Natural killer cell treated with Interleukin-12 subunit alpha and Interleukin-12 subunit beta and Interleukin-15 and Interleukin-18, amount 100 ng/mL, for 72 hours (primary cell): ENCODE data around the gene BCAS3. TPM values are rescaled to one million over a fixed set of nuclear protein-coding genes. Genes with fewer than 3 reads are reported as not detected.

Experiments
- ATAC-seq, 2 donors: fragments of 150-1000 bp; cut with Tn5 transposase in 1 of 2; sonication (Bioruptor Pico), chemical (Tn5 transposase) in 1 of 2; 2 replicates each; pipeline ENCODE4 v1.10.0; 2021
- DNase-seq: peaks from one replicate; pipeline ENCODE4 v3.0.0; 2022; ENCODE audit warnings: low spot score
- H3K27ac Mint-ChIP-seq, 2 donors: 1 replicate in 1 of 2; 2 replicates in 1 of 2; pipeline ENCODE4 v1.8.0; 2022; ENCODE audit warnings: mixed read lengths in 2 of 2, mild to moderate bottlenecking in 1 of 2, moderate library complexity in 1 of 2
- H3K27me3 Mint-ChIP-seq, 2 donors: 1 replicate in 1 of 2; 2 replicates in 1 of 2; pipeline ENCODE4 v1.8.0; 2022; ENCODE audit warnings: mixed read lengths in 2 of 2
- H3K36me3 Mint-ChIP-seq: one replicate; pipeline ENCODE4 v1.8.0; 2022; ENCODE audit warnings: mixed read lengths
- H3K4me1 Mint-ChIP-seq, 2 donors: 1 replicate in 1 of 2; 2 replicates in 1 of 2; pipeline ENCODE4 v1.8.0; 2022; ENCODE audit warnings: low read depth in 2 of 2, mixed read lengths in 2 of 2, mild to moderate bottlenecking in 1 of 2
- H3K4me3 Mint-ChIP-seq: one replicate; pipeline ENCODE4 v1.8.0; 2022; ENCODE audit warnings: mixed read lengths
- H3K9me3 Mint-ChIP-seq: 2 replicates; pipeline ENCODE4 v1.8.0; 2022; ENCODE audit warnings: mixed read lengths
- total RNA-seq, 2 donors: library from RNA; stranded (reverse); gene quantifications; one replicate each; pipeline ENCODE4 v1.2.3, GENCODE V29; 2022

BCAS3 gene
- total RNA-seq, 2 donors from 2014 or later = 19.5 to 26.4 TPM

DNA sequence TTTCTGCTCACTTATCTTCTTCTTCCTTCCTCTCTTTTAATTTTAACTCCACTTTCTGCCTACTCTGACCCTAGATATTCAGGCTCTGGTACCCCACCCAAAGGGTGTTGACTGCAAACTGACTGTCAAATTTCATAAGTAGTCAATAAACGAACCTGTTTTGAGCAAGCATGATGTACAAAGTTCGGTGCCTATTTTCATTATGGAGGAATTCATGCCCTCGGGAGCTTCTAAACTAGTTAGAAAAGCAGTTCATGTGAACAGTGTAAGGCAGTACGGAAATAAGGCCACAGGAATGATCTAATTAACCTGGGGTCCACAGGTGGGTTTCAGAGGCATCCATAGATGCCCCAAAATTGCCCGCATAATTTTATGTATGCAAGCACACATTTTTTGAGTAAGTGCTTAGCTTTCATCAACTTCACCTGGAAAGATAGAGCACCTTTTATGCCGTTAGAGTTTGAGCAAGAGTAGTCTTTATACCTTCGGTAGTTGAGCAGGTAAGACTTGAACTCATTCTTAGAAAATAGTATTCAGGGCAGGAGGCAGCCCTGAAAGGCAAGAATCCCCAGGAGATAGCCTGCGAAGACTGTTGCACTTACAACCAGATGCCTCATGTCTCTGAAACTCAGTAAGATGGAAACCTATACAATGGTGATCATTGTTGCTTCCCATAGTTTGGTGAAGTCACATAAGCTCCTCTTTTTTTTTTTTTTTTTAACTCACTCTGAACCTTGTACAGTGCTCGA lies 685.4 kb downstream of the BCAS3 start:
- no peak for ATAC-seq
- Mint-ChIP-seq H3K4me1 (peaks cover 0 to 3% of the 10 kb centered on the region in 2 donors), H3K9me3 (no peaks in the 10 kb centered on the region)

DNA sequence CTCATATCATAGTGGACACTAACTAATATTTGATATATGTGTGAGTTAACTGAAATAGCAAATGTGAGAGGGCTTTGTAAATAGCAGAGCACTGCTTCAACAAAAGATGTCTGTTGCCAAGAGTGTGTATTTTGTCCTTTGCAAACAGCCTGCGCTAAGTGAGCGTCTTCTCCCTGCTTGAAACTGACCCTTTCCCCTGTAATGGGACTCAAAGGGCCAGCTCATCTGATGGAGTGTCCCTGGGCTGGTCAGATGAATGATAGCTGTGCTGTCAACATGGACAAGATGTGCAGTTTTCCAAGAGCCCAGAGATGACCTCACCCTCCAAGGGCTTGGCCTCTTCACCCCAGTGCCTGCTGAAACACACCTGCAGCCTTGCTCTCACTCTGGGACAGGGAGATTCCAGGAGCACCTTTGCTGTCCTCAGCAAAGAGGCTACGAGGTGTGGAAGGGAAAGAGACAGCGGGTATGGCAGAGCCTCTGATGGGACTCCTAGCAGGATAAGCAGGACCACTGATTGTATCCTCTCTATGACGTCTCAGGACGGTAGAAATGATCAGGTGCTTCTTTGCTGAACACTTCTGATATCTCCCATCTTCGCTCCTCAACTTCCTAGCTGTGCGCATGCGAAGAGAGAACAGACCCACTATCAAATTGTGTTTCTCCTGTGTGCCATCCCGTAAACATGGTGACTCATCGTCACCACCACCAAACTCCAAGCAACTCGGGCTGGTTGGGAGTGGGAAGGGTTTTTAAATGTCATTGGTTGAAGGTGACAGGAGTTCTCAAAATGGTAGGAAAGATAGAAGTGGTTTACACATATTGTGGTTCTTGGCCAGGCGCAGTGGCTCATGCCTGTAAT lies 686.2 kb downstream of the BCAS3 start:
- Mint-ChIP-seq H3K9me3 (no peaks in the 10 kb centered on the region), H3K36me3 (no peaks in the 10 kb centered on the region), H3K27ac (no peak overlapping the region), H3K4me1 (peaks cover 0 to under 1% of the 10 kb centered on the region in 2 donors), H3K4me3 (no peak overlapping the region), H3K27me3 (no peaks in the 10 kb centered on the region)
- ATAC-seq = no peak
- no peak for DNase-seq

More for the DNA sequence above, 685.4 kb downstream of the BCAS3 start:
- DNase-seq = no peak
- Mint-ChIP-seq H3K36me3 (no peaks in the 10 kb centered on the region), H3K4me3 (no peak overlapping the region), H3K27me3 (no peaks in the 10 kb centered on the region), H3K27ac (no peak overlapping the region)

GRCh38 chr17:61364463-61364846 lies 686.8 kb downstream of the BCAS3 start:
- H3K27me3 Mint-ChIP-seq = no peaks in the 10 kb centered on the region
- no peaks in the 10 kb centered on the region for H3K9me3 Mint-ChIP-seq
- H3K4me3 Mint-ChIP-seq = no peak overlapping the region
- no peaks in the 10 kb centered on the region for H3K4me1 Mint-ChIP-seq
- DNase-seq (no peak), ATAC-seq (no peak)
- no peaks in the 10 kb centered on the region for H3K36me3 Mint-ChIP-seq
- H3K27ac Mint-ChIP-seq = no peak overlapping the region

GRCh38 chr17:61366076-61366714 lies 688.5 kb downstream of the BCAS3 start:
- H3K4me3 Mint-ChIP-seq = no peak overlapping the region
- DNase-seq = no peak
- H3K36me3 Mint-ChIP-seq = no peaks in the 10 kb centered on the region
- no peaks in the 10 kb centered on the region for H3K27me3 Mint-ChIP-seq
- H3K27ac Mint-ChIP-seq = no peak overlapping the region
- ATAC-seq = no peak
- H3K9me3 Mint-ChIP-seq = no peaks in the 10 kb centered on the region
- H3K4me1 Mint-ChIP-seq = no peaks in the 10 kb centered on the region

DNA sequence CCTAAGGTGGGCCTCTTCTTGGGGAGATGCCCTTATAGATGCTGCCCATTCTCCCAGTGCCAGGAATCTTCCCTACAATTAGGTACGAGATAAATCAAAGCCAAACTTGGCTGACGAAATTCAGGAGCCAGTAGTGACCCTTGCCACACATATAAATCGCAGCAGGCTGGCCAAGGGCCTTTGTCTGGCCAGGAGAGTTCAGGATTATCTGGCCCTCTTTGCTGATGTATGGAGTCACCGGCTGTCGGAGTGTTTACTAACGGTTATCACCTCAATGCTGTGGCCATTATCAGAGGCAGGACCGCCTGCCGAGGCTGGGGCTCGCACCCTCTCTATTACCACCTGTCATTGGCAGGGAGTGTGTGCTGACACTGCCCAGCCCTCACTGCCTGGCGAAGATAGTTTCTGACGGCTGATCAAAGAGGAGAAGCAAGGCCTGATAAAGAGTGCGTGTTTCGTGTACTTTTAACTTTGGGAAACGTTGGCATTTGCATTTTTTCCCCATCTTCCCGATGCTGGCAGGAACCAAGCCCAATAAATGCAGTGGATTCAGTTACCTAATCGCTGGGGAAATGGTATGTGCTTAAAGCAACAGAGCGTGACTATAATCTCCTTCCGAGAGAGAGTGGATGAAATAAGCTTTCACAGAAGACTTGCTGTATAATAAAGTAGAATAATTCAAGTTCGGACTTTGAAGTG lies 689.2 kb downstream of the BCAS3 start:
- Mint-ChIP-seq H3K36me3 (no peaks in the 10 kb centered on the region), H3K27ac (no peak overlapping the region), H3K4me3 (no peak overlapping the region), H3K27me3 (no peaks in the 10 kb centered on the region), H3K9me3 (no peaks in the 10 kb centered on the region), H3K4me1 (no peaks in the 10 kb centered on the region)
- ATAC-seq = no peak
- no peak for DNase-seq

- DNase-seq (no peak), ATAC-seq (no peak)
- Mint-ChIP-seq H3K4me3 (no peak overlapping the region), H3K27ac (no peak overlapping the region), H3K27me3 (no peaks in the 10 kb centered on the region), H3K36me3 (no peaks in the 10 kb centered on the region), H3K9me3 (no peaks in the 10 kb centered on the region), H3K4me1 (no peaks in the 10 kb centered on the region)
These were observed 690.6 kb downstream of the BCAS3 start for GRCh38 chr17:61368049-61368831.

- ATAC-seq (no peak), DNase-seq (no peak)
- Mint-ChIP-seq H3K4me1 (no peaks in the 10 kb centered on the region), H3K27ac (no peak overlapping the region), H3K36me3 (no peaks in the 10 kb centered on the region), H3K9me3 (no peaks in the 10 kb centered on the region), H3K4me3 (no peak overlapping the region), H3K27me3 (no peaks in the 10 kb centered on the region)
These were observed 691.3 kb downstream of the BCAS3 start for GRCh38 chr17:61368832-61369450.

- no peak for DNase-seq
- H3K4me1 Mint-ChIP-seq = no peaks in the 10 kb centered on the region
- no peak overlapping the region for H3K4me3 Mint-ChIP-seq
- no peak overlapping the region for H3K27ac Mint-ChIP-seq
- no peaks in the 10 kb centered on the region for H3K36me3 Mint-ChIP-seq
- no peaks in the 10 kb centered on the region for H3K9me3 Mint-ChIP-seq
- no peak for ATAC-seq
- no peaks in the 10 kb centered on the region for H3K27me3 Mint-ChIP-seq
These were observed 692.1 kb downstream of the BCAS3 start for GRCh38 chr17:61369751-61370150.

GRCh38 chr17:61371179-61371578 lies 693.5 kb downstream of the BCAS3 start:
- H3K4me1 Mint-ChIP-seq = no peaks in the 10 kb centered on the region
- no peak for ATAC-seq
- H3K9me3 Mint-ChIP-seq = no peaks in the 10 kb centered on the region
- H3K27me3 Mint-ChIP-seq = no peaks in the 10 kb centered on the region
- H3K4me3 Mint-ChIP-seq = no peak overlapping the region
- no peaks in the 10 kb centered on the region for H3K36me3 Mint-ChIP-seq
- H3K27ac Mint-ChIP-seq = no peak overlapping the region
- DNase-seq = no peak

- Mint-ChIP-seq H3K4me3 (no peak overlapping the region), H3K27me3 (no peaks in the 10 kb centered on the region), H3K27ac (no peak overlapping the region), H3K9me3 (no peaks in the 10 kb centered on the region), H3K4me1 (no peaks in the 10 kb centered on the region), H3K36me3 (no peaks in the 10 kb centered on the region)
- DNase-seq (no peak), ATAC-seq (no peak)
These were observed 694.0 kb downstream of the BCAS3 start for GRCh38 chr17:61371606-61372005.

GRCh38 chr17:61372436-61372835 lies 694.8 kb downstream of the BCAS3 start:
- no peaks in the 10 kb centered on the region for H3K27me3 Mint-ChIP-seq
- H3K4me3 Mint-ChIP-seq = no peak overlapping the region
- H3K4me1 Mint-ChIP-seq = no peaks in the 10 kb centered on the region
- H3K9me3 Mint-ChIP-seq = no peaks in the 10 kb centered on the region
- H3K27ac Mint-ChIP-seq = no peak overlapping the region
- DNase-seq = no peak
- ATAC-seq = no peak
- no peaks in the 10 kb centered on the region for H3K36me3 Mint-ChIP-seq

GRCh38 chr17:61376931-61377838 lies 699.5 kb downstream of the BCAS3 start:
- H3K27ac Mint-ChIP-seq = no peak overlapping the region
- H3K9me3 Mint-ChIP-seq = no peaks in the 10 kb centered on the region
- no peaks in the 10 kb centered on the region for H3K36me3 Mint-ChIP-seq
- ATAC-seq (no peak), DNase-seq (no peak)
- no peaks in the 10 kb centered on the region for H3K27me3 Mint-ChIP-seq
- no peak overlapping the region for H3K4me3 Mint-ChIP-seq
- no peaks in the 10 kb centered on the region for H3K4me1 Mint-ChIP-seq
